Naive thymus-derived CD4-positive, alpha-beta T cell (primary cell): ENCODE data around the gene HABP4. TPM values are rescaled to one million over a fixed set of nuclear protein-coding genes. Genes with fewer than 3 reads are reported as not detected.

Experiments
- ATAC-seq: fragments of 150-1000 bp; cut with Tn5 transposase; 2 replicates; pipeline ENCODE4 v1.10.0; 2021; ENCODE audit warnings: mild to moderate bottlenecking, moderate library complexity
- CTCF ChIA-PET: fragments of 350-600 bp; sonication (Branson Sonifier 250); formaldehyde crosslinking; loops from one replicate; lab custom pipeline; 2021; ENCODE audit warnings: antibody characterized with exemption; lab: Charles Lee
- POLR2A ChIA-PET: fragments of 350-600 bp; sonication (Branson Sonifier 250); formaldehyde crosslinking; loops from one replicate; lab custom pipeline; 2021; ENCODE audit warnings: antibody characterized with exemption, inconsistent platforms; lab: Charles Lee
- DNase-seq, 9 donors: peaks; one replicate each; pipeline versions ENCODE4 v3.0.0 to v3.0.0-alpha.2; 2020 to 2022; ENCODE audit warnings: mixed read lengths in 1 of 9
- H3K27ac ChIP-seq: one replicate; pipeline ENCODE4 v1.7.0; 2013; ENCODE audit warnings: mild to moderate bottlenecking, low read depth, low read length, moderate library complexity
- H3K27me3 ChIP-seq, 2 donors: one replicate each; pipeline ENCODE4 v1.7.0; 2013; ENCODE audit warnings: low read length in 2 of 2, mild to moderate bottlenecking in 2 of 2, moderate library complexity in 2 of 2; ENCODE audit not compliant: control insufficient read depth in 2 of 2, insufficient read depth in 2 of 2
- H3K36me3 ChIP-seq, 3 experiments: 1 replicate in 2 of 3; 2 replicates in 1 of 3; pipeline ENCODE4 v1.7.0; 2013; ENCODE audit warnings: low read length in 3 of 3, mild to moderate bottlenecking in 3 of 3, moderate library complexity in 1 of 3; ENCODE audit not compliant: insufficient read depth in 3 of 3, control insufficient read depth in 2 of 3
- H3K4me1 ChIP-seq, 2 donors: one replicate each; pipeline ENCODE4 v1.7.0; 2013; ENCODE audit warnings: low read length in 2 of 2, mild to moderate bottlenecking in 2 of 2, moderate library complexity in 1 of 2; ENCODE audit not compliant: control insufficient read depth in 2 of 2, insufficient read depth in 2 of 2
- H3K4me3 ChIP-seq: 2 replicates; pipeline ENCODE4 v1.7.0; 2013; ENCODE audit warnings: mild to moderate bottlenecking, low read length
- H3K9me3 ChIP-seq, 3 experiments: 1 replicate in 2 of 3; 2 replicates in 1 of 3; pipeline ENCODE4 v1.7.0; 2013; ENCODE audit warnings: low read length in 3 of 3; ENCODE audit not compliant: control insufficient read depth in 2 of 3
- H3K27ac Mint-ChIP-seq, 9 donors: one replicate each; pipeline ENCODE4 v1.8.0; 2020 to 2022; ENCODE audit warnings: mixed read lengths in 9 of 9, mild to moderate bottlenecking in 8 of 9, moderate library complexity in 5 of 9, inconsistent platforms in 2 of 9
- H3K27me3 Mint-ChIP-seq, 5 donors: one replicate each; pipeline ENCODE4 v1.8.0; 2021 to 2022; ENCODE audit warnings: mixed read lengths in 5 of 5, mild to moderate bottlenecking in 1 of 5
- H3K36me3 Mint-ChIP-seq, 5 donors: one replicate each; pipeline ENCODE4 v1.8.0; 2020 to 2022; ENCODE audit warnings: mixed read lengths in 5 of 5, mild to moderate bottlenecking in 3 of 5, inconsistent platforms in 1 of 5
- H3K4me1 Mint-ChIP-seq, 7 donors: one replicate each; pipeline ENCODE4 v1.8.0; 2020 to 2022; ENCODE audit warnings: mixed read lengths in 7 of 7, mild to moderate bottlenecking in 3 of 7, inconsistent platforms in 1 of 7
- H3K4me3 Mint-ChIP-seq, 10 donors: one replicate each; pipeline ENCODE4 v1.8.0; 2020 to 2022; ENCODE audit warnings: mild to moderate bottlenecking in 10 of 10, mixed read lengths in 10 of 10, moderate library complexity in 6 of 10, inconsistent platforms in 2 of 10
- H3K9me3 Mint-ChIP-seq, 11 donors: one replicate each; pipeline ENCODE4 v1.8.0; 2020 to 2022; ENCODE audit warnings: mixed read lengths in 11 of 11, mild to moderate bottlenecking in 4 of 11, inconsistent platforms in 1 of 11, moderate library complexity in 1 of 11
- intact Hi-C, 2 donors: fragments of 100-400 bp; cut with micrococcal nuclease; formaldehyde crosslinking; loops; one replicate each; pipeline ENCODE4 v1.15.1; 2023
- polyA plus RNA-seq, 2 donors: library from polyadenylated mRNA; unstranded; fragments of 300-500 nt; fragmentation: Illumina TruSeq; gene quantifications; one replicate each; pipeline ENCODE4 v1.2.3, GENCODE V29; 2021
- total RNA-seq, 6 experiments: library from RNA in 5 of 6; stranded (reverse) in 5 of 6; gene quantifications; 1 replicate in 5 of 6; 2 replicates in 1 of 6; pipeline ENCODE4 v1.2.3 and lab custom pipeline; 2021 to 2026

Gene HABP4
- total and polyA plus RNA-seq, 7 experiments from 2014 or later = 6.6 to 40.3 (median 23.9) TPM

- Mint-ChIP-seq H3K9me3 (no peaks in the 10 kb centered on the region), H3K4me1 (peaks cover 24 to 44% (median 33%) of the 10 kb centered on the region in 7 donors), H3K27me3 (no peaks in the 10 kb centered on the region), H3K36me3 (peaks cover 0 to 5% (median 0%) of the 10 kb centered on the region in 5 donors), H3K4me3 (peak overlapping the region; percentile 64 to 84 (median 73)), H3K27ac (peak overlapping the region; percentile 66 to 92 (median 81))
- H3K4me1 ChIP-seq = peaks cover 19 to 25% of the 10 kb centered on the region in 2 donors
- H3K27ac ChIP-seq = peak overlapping the region; percentile 58
- DNase-seq = peak in 1 of 9 donors; percentile 6
- H3K4me3 ChIP-seq = peak overlapping the region; percentile 17
- H3K9me3 ChIP-seq = no peaks in the 10 kb centered on the region
- H3K36me3 ChIP-seq = peaks cover 0 to 12% (median 0%) of the 10 kb centered on the region in 3 experiments
- intact Hi-C loops = loop anchor here in 1 of 2 donors (10.0 kb wide), 4 partner anchors 361 to 1571 kb away; partner anchors contain the start of genes ANP32B and ZNF510
- CTCF ChIA-PET = interaction anchor here (0.9 to 1.3 kb wide), 2 partner anchors 15 to 39 kb away, joined by 3 to 8 read pairs; no protein-coding TSS in a partner anchor
- ATAC-seq = no peak
- no peaks in the 10 kb centered on the region for H3K27me3 ChIP-seq
- POLR2A ChIA-PET = interaction anchor here (0.7 to 2.6 kb wide), 8 partner anchors 9 to 152 kb away, joined by 3 to 12 read pairs (median 4); no protein-coding TSS in a partner anchor
Measured at GRCh38 chr9:96413302-96414221, 36.4 kb upstream of the HABP4 start.

GRCh38 chr9:96417051-96417586 lies 32.9 kb upstream of the HABP4 start:
- no peaks in the 10 kb centered on the region for H3K9me3 ChIP-seq
- no peaks in the 10 kb centered on the region for H3K36me3 Mint-ChIP-seq
- H3K9me3 Mint-ChIP-seq = no peaks in the 10 kb centered on the region
- ChIA-PET CTCF (interaction anchor here (1.2 to 1.5 kb wide), 2 partner anchors 18 to 91 kb away, joined by 4 to 7 read pairs; no protein-coding TSS in a partner anchor), POLR2A (interaction anchor here (0.5 to 2.6 kb wide), 11 partner anchors 10 to 1105 kb away, joined by 3 to 38 read pairs (median 4); partner anchors contain the start of gene HABP4)
- peak; percentile 77 to 90 (median 88) for DNase-seq
- peak overlapping the region; percentile 92 to 98 (median 96) for H3K27ac Mint-ChIP-seq
- H3K4me1 Mint-ChIP-seq = peaks cover 25 to 47% (median 39%) of the 10 kb centered on the region in 7 donors
- H3K27ac ChIP-seq = peak overlapping the region; percentile 98
- H3K4me1 ChIP-seq = peaks cover 19 to 36% of the 10 kb centered on the region in 2 donors
- peak; percentile 46 for ATAC-seq
- H3K27me3 Mint-ChIP-seq = no peaks in the 10 kb centered on the region
- intact Hi-C loops = loop anchor here (1.0 to 10.0 kb wide), 10 partner anchors 18 to 1685 kb away; partner anchors contain the start of genes ZNF510 (in 2 of the 2), ANP32B (in 1 of the 2) and SLC35D2 (in 1 of the 2)
- peaks cover 0 to 12% (median 0%) of the 10 kb centered on the region in 3 experiments for H3K36me3 ChIP-seq
- H3K4me3 ChIP-seq = peak overlapping the region; percentile 94
- no peaks in the 10 kb centered on the region for H3K27me3 ChIP-seq
- peak overlapping the region; percentile 87 to 98 (median 92) for H3K4me3 Mint-ChIP-seq

GRCh38 chr9:96417661-96418082 lies 32.3 kb upstream of the HABP4 start:
- Histone ChIP-seq H3K9me3 (no peaks in the 10 kb centered on the region), H3K36me3 (peaks cover 0 to 12% (median 0%) of the 10 kb centered on the region in 3 experiments), H3K27ac (peak overlapping the region; percentile 85), H3K4me1 (peaks cover 19 to 36% of the 10 kb centered on the region in 2 donors), H3K4me3 (peak overlapping the region; percentile 92), H3K27me3 (no peaks in the 10 kb centered on the region)
- Mint-ChIP-seq H3K27ac (peak overlapping the region; percentile 70 to 97 (median 89)), H3K9me3 (no peaks in the 10 kb centered on the region), H3K36me3 (no peaks in the 10 kb centered on the region), H3K4me1 (peaks cover 22 to 44% (median 36%) of the 10 kb centered on the region in 7 donors), H3K4me3 (peak overlapping the region; percentile 84 to 98 (median 88)), H3K27me3 (no peaks in the 10 kb centered on the region)
- ChIA-PET CTCF (no interaction called here), POLR2A (interaction anchor here (0.5 to 2.6 kb wide), 5 partner anchors 9 to 1106 kb away, joined by 3 to 33 read pairs (median 4); partner anchors contain the start of gene HABP4)
- DNase-seq = peak in 1 of 9 donors; percentile 57
- intact Hi-C loops = loop anchor here (1.0 to 10.0 kb wide), 16 partner anchors 18 to 1685 kb away; partner anchors contain the start of genes HABP4 (in 2 of the 2), SLC35D2 (in 2 of the 2), ZNF510 (in 2 of the 2) and ANP32B (in 1 of the 2)
- ATAC-seq = peak; percentile 4

GRCh38 chr9:96418083-96418919 lies 31.7 kb upstream of the HABP4 start, which contains the start of gene ZNF367:
ZNF367 (minus strand) TSS chr9:96418370; CDS start chr9:96418032, 338 bp downstream.
- ChIA-PET CTCF (no interaction called here), POLR2A (interaction anchor here (0.5 to 2.6 kb wide), 5 partner anchors 8 to 1107 kb away, joined by 3 to 33 read pairs (median 4); partner anchors contain the start of gene HABP4)

GRCh38 chr9:96418920-96419690 lies 30.9 kb upstream of the HABP4 start:
- H3K36me3 Mint-ChIP-seq = no peaks in the 10 kb centered on the region
- H3K4me1 Mint-ChIP-seq = peaks cover 14 to 32% (median 22%) of the 10 kb centered on the region in 7 donors
- CTCF ChIA-PET = interaction anchor here (0.9 to 1.0 kb wide), 2 partner anchors 30 to 74 kb away, joined by 3 to 4 read pairs; partner anchors contain the start of gene HABP4
- Histone ChIP-seq H3K36me3 (peaks cover 0 to 12% (median 0%) of the 10 kb centered on the region in 3 experiments), H3K27me3 (no peaks in the 10 kb centered on the region), H3K27ac (peak overlapping the region; percentile 85), H3K4me3 (peak overlapping the region; percentile 92), H3K4me1 (peaks cover 12 to 22% of the 10 kb centered on the region in 2 donors), H3K9me3 (no peaks in the 10 kb centered on the region)
- peak overlapping the region; percentile 87 to 98 (median 90) for H3K4me3 Mint-ChIP-seq
- no peaks in the 10 kb centered on the region for H3K9me3 Mint-ChIP-seq
- ATAC-seq (peak; percentile 42), DNase-seq (peak in 4 of 9 donors; percentile 21 to 76 (median 37))
- POLR2A ChIA-PET = interaction anchor here (0.6 to 2.6 kb wide), 7 partner anchors 20 to 530 kb away, joined by 3 to 33 read pairs (median 4); partner anchors contain the start of gene HABP4
- intact Hi-C loops = loop anchor here (1.0 to 10.0 kb wide), 14 partner anchors 31 to 1683 kb away; partner anchors contain the start of genes HABP4 (in 2 of the 2), ZNF510 (in 2 of the 2), ANP32B (in 1 of the 2) and ERCC6L2 (in 1 of the 2)
- H3K27me3 Mint-ChIP-seq = no peaks in the 10 kb centered on the region
- peak overlapping the region; percentile 69 to 95 (median 88) for H3K27ac Mint-ChIP-seq

More at GRCh38 chr9:96418083-96418919, 31.7 kb upstream of the HABP4 start, which contains the start of gene ZNF367:
- Mint-ChIP-seq H3K27ac (peak within 1 kb of the TSS; percentile 92 to 98 (median 96)), H3K36me3 (no peaks in the 10 kb centered on the region), H3K9me3 (no peaks in the 10 kb centered on the region), H3K4me3 (peak within 1 kb of the TSS; percentile 88 to 98 (median 92)), H3K4me1 (peaks cover 21 to 39% (median 30%) of the 10 kb centered on the region in 7 donors), H3K27me3 (no peaks in the 10 kb centered on the region)
- peak; percentile 85 for ATAC-seq
- H3K27ac ChIP-seq = peak within 1 kb of the TSS; percentile 98
- intact Hi-C loops = loop anchor here (1.0 to 10.0 kb wide), 14 partner anchors 32 to 1684 kb away; partner anchors contain the start of genes HABP4 (in 2 of the 2), ZNF510 (in 2 of the 2), ANP32B (in 1 of the 2) and ERCC6L2 (in 1 of the 2)
- no peaks in the 10 kb centered on the region for H3K27me3 ChIP-seq
- H3K4me1 ChIP-seq = peaks cover 19 to 30% of the 10 kb centered on the region in 2 donors
- peaks cover 0 to 12% (median 0%) of the 10 kb centered on the region in 3 experiments for H3K36me3 ChIP-seq
- peak; percentile 75 to 94 (median 82) for DNase-seq
- H3K4me3 ChIP-seq = peak within 1 kb of the TSS; percentile 94
- H3K9me3 ChIP-seq = no peaks in the 10 kb centered on the region
